GM12891 (cell line): ENCODE data around the gene RTP5.

ENCODE experiments used
- PAX5 ChIP-seq: IDR thresholded peaks from 2 replicates; pipeline ENCODE4 v1.6.1; 2011; ENCODE audit warnings: low read length, moderate library complexity, mild to moderate bottlenecking; ENCODE audit not compliant: insufficient read depth, severe bottlenecking
- POLR2A ChIP-seq: IDR thresholded peaks from 2 replicates; pipeline ENCODE4 v1.6.1; 2011; ENCODE audit warnings: low read depth, low read length, control low read depth
- POLR2AphosphoS5 ChIP-seq: IDR thresholded peaks from 2 replicates; pipeline ENCODE4 v1.6.1; 2011; ENCODE audit warnings: low read depth, low read length, control low read depth
- TAF1 ChIP-seq: IDR thresholded peaks from 2 replicates; pipeline ENCODE4 v1.6.1; 2011; ENCODE audit warnings: low read depth, low read length, control low read depth

DNA sequence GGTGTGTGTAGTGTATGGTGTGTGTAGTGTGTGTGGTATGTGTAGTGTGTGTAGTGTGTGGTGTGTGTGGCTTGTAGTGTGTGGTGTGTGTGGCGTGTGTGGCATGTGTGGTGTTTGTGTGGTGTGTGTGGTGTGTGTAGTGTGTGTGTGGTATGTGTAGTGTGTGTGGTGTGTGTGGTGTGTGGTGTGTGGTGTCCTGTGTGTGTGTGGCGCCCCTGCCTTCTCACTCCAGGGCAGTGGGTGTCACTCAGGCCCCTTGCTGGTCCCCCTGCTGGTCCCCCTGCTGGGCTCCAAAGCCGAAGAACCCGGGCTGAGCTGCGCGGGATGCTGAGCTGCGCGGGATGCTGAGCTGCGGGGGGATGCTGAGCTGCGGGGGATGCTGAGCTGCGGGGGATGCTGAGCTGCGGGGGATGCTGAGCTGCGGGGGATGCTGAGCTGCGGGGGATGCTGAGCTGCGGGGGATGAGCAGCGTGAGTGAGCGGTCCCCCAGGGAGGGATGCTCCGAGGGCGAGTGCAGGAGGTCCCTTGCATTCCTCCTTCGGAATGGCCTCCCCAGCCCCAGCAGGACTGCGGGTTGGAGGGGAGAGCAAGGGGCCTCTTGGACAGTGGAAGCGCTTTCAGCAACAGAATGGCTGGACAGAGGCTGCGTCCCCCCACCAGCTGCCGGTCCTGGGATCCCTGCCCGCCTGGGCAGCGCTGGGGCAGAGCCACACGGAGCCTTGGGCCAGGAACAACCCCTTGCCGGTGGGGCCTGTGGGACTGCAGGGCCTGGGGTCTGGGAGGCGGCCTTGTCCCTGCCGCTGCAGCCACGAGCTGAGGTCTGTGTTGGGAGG is 3.4 kb upstream of the RTP5 start:
- TF ChIP-seq POLR2AphosphoS5 (no peak), POLR2A (no peak), PAX5 (no peak), TAF1 (no peak)
